Panc1 (cell line): ENCODE results near the gene GNAQ. TPM values are rescaled to one million over a fixed set of nuclear protein-coding genes. Genes with fewer than 3 reads are reported as not detected.

ENCODE experiments used
- ATAC-seq: fragments of 200-7000 bp; cut with Tn5 transposase; 2 replicates; pipeline ENCODE4 v1.9.1; 2020; ENCODE audit warnings: mild to moderate bottlenecking, moderate library complexity
- BruUV-seq: library from RNA; stranded (reverse); fragments of 400-500 nt; replicated peaks from 2 replicates; lab custom pipeline; 2021; lab: Mats Ljungman, UMichigan
- CTCF ChIA-PET: fragments of 300-600 bp; sonication (Branson Sonifier 250); formaldehyde crosslinking; loops from one replicate; lab custom pipeline; 2022; ENCODE audit warnings: antibody characterized with exemption; lab: Charles Lee
- POLR2A ChIA-PET: fragments of 300-600 bp; sonication (Branson Sonifier 250); formaldehyde crosslinking; loops from one replicate; lab custom pipeline; 2022; ENCODE audit warnings: antibody characterized with exemption; lab: Charles Lee
- DNase-seq: peaks from one replicate; pipeline ENCODE4 v3.0.0-alpha.2; 2010; ENCODE audit warnings: low read depth, low spot score
- H3K27ac ChIP-seq: 2 replicates; pipeline ENCODE4 v1.5.1; 2011; ENCODE audit warnings: mild to moderate bottlenecking, low read length, inconsistent platforms
- H3K27me3 ChIP-seq: fragments of 200-500 bp; sonication (Bioruptor generic); 2 replicates; pipeline ENCODE4 v1.6.0; 2014; ENCODE audit warnings: low read length, inconsistent platforms; ENCODE audit not compliant: control insufficient read depth, insufficient read depth
- H3K36me3 ChIP-seq: fragments of 200-500 bp; sonication (Bioruptor generic); 2 replicates; pipeline ENCODE4 v1.5.1; 2014; ENCODE audit warnings: inconsistent platforms, mild to moderate bottlenecking, low read length, moderate library complexity; ENCODE audit not compliant: control insufficient read depth, insufficient read depth
- H3K4me1 ChIP-seq: 2 replicates; pipeline ENCODE4 v1.5.1; 2011; ENCODE audit warnings: inconsistent platforms, mild to moderate bottlenecking, low read length, moderate library complexity; ENCODE audit not compliant: control insufficient read depth, insufficient read depth
- H3K4me3 ChIP-seq, 2 experiments: 2 replicates each; pipeline ENCODE4 v1.5.1; 2011 to 2012; ENCODE audit warnings: low read depth in 2 of 2, low read length in 2 of 2, mild to moderate bottlenecking in 2 of 2, inconsistent platforms in 1 of 2, moderate library complexity in 1 of 2
- H3K9me3 ChIP-seq: fragments of 200-500 bp; sonication (Bioruptor generic); 2 replicates; pipeline ENCODE4 v1.5.1; 2014; ENCODE audit warnings: low read depth, mild to moderate bottlenecking, inconsistent platforms, low read length, moderate library complexity; ENCODE audit not compliant: control insufficient read depth, insufficient read depth
- POLR2AphosphoS5 ChIP-seq: IDR thresholded peaks from 2 replicates; pipeline ENCODE4 v1.6.1; 2012; ENCODE audit warnings: mild to moderate bottlenecking, low read depth, low read length, moderate library complexity
- SIN3A ChIP-seq: IDR thresholded peaks from 2 replicates; pipeline ENCODE4 v1.6.1; 2012; ENCODE audit warnings: low read depth, mild to moderate bottlenecking, low read length, moderate library complexity, borderline replicate concordance; ENCODE audit not compliant: insufficient read depth
- TCF7L2 ChIP-seq: IDR thresholded peaks from 2 replicates; pipeline ENCODE4 v1.6.1; 2011; ENCODE audit warnings: mild to moderate bottlenecking, low read depth, low read length, inconsistent platforms
- in situ Hi-C: cut with HindIII; loops from 2 replicates; pipeline ENCODE4 v1.10.0; 2016; ENCODE audit warnings: low sequenced_read_pairs, low pct_unique_long_range_greater_than_20kb
- intact Hi-C: fragments of 100-400 bp; cut with micrococcal nuclease; formaldehyde crosslinking; loops from one replicate; pipeline ENCODE4 v1.10.0; 2022; ENCODE audit not compliant: unreplicated experiment
- total RNA-seq: library from RNA; stranded (reverse); gene quantifications from one replicate; pipeline ENCODE4 v1.2.1, GENCODE V29; 2021; ENCODE audit not compliant: unreplicated experiment
- TF ChIP-seq, protein P1 (sequence below): fragments of 450-650 bp; IDR thresholded peaks from 2 replicates; pipeline ENCODE4 v1.5.1; 2017; ENCODE audit warnings: mild to moderate bottlenecking
- TF ChIP-seq, protein P2 (sequence below), 2 experiments: IDR thresholded peaks; 2 replicates each; pipeline ENCODE4 v1.6.1; 2011 to 2012; ENCODE audit warnings: low read depth in 2 of 2, control low read depth in 1 of 2, low read length in 1 of 2, mild to moderate bottlenecking in 1 of 2, moderate library complexity in 1 of 2; ENCODE audit not compliant: insufficient read depth in 1 of 2

Gene GNAQ
- total RNA-seq, 1 experiment from 2014 or later = 34.5 TPM

DNA sequence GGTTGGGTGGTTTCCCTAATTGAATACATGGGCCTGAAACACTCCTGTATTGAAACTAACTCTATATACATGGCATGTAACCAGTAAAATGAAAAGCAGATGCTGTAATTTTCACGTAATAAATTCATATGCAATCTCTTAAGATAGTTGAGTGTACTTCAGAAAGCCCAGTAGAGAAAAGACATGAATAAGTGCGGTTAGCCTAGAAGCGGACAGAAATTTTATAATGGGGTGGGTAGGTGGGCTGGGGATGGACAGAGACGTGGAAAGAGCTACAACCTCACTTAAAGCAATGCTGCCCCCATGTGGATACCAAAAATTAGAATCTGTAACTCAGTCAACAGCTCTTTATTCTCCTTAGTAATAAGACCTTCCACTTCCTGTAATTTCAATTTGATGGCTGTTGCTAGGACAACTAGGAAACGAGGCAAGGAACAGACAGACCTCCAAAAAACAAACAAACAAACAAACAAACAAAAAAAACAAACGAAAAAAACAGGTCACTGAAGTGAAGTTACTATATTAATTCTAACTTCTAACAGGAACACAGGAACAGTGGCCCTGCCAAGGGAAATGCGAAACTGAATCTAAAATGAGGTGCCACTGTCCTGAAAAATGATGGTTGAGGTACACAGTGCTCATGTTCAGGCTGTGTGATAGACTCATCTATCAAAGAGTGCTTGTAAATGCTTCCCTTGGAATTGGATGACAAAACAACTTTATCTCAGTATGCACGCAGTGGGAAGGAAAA lies 280.1 kb downstream of the GNAQ start:
- ChIA-PET POLR2A (no interaction called here), CTCF (interaction anchor here (0.6 to 1.2 kb wide), 4 partner anchors 297 to 584 kb away, joined by 3 to 5 read pairs (median 3); no protein-coding TSS in a partner anchor)
- Histone ChIP-seq H3K27ac (no peak overlapping the region), H3K4me1 (no peaks in the 10 kb centered on the region), H3K9me3 (no peaks in the 10 kb centered on the region), H3K36me3 (no peaks in the 10 kb centered on the region), H3K4me3 (no peak overlapping the region), H3K27me3 (no peaks in the 10 kb centered on the region)
- in situ Hi-C loops = no loop called here
- intact Hi-C loops = loop anchor here (5.0 kb wide), 2 partner anchors 294 to 319 kb away; no protein-coding TSS in a partner anchor
- TF ChIP-seq SIN3A = no peak
- TF ChIP-seq TCF7L2 = no peak
- TF ChIP-seq POLR2AphosphoS5 = no peak
- TF ChIP-seq, protein P1, sequence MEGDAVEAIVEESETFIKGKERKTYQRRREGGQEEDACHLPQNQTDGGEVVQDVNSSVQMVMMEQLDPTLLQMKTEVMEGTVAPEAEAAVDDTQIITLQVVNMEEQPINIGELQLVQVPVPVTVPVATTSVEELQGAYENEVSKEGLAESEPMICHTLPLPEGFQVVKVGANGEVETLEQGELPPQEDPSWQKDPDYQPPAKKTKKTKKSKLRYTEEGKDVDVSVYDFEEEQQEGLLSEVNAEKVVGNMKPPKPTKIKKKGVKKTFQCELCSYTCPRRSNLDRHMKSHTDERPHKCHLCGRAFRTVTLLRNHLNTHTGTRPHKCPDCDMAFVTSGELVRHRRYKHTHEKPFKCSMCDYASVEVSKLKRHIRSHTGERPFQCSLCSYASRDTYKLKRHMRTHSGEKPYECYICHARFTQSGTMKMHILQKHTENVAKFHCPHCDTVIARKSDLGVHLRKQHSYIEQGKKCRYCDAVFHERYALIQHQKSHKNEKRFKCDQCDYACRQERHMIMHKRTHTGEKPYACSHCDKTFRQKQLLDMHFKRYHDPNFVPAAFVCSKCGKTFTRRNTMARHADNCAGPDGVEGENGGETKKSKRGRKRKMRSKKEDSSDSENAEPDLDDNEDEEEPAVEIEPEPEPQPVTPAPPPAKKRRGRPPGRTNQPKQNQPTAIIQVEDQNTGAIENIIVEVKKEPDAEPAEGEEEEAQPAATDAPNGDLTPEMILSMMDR = peak; percentile 61
- TF ChIP-seq, protein P2, sequence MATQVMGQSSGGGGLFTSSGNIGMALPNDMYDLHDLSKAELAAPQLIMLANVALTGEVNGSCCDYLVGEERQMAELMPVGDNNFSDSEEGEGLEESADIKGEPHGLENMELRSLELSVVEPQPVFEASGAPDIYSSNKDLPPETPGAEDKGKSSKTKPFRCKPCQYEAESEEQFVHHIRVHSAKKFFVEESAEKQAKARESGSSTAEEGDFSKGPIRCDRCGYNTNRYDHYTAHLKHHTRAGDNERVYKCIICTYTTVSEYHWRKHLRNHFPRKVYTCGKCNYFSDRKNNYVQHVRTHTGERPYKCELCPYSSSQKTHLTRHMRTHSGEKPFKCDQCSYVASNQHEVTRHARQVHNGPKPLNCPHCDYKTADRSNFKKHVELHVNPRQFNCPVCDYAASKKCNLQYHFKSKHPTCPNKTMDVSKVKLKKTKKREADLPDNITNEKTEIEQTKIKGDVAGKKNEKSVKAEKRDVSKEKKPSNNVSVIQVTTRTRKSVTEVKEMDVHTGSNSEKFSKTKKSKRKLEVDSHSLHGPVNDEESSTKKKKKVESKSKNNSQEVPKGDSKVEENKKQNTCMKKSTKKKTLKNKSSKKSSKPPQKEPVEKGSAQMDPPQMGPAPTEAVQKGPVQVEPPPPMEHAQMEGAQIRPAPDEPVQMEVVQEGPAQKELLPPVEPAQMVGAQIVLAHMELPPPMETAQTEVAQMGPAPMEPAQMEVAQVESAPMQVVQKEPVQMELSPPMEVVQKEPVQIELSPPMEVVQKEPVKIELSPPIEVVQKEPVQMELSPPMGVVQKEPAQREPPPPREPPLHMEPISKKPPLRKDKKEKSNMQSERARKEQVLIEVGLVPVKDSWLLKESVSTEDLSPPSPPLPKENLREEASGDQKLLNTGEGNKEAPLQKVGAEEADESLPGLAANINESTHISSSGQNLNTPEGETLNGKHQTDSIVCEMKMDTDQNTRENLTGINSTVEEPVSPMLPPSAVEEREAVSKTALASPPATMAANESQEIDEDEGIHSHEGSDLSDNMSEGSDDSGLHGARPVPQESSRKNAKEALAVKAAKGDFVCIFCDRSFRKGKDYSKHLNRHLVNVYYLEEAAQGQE (IDR thresholded peaks at IDR 0.05; ENCODE audit: insufficient read depth in 1 of 2, low read depth in 2 of 2, low read length in 1 of 2) = no peak
- no TSS peak for BruUV-seq
- peak; percentile 66; the same call in 1 of the 2 replicates for ATAC-seq
- no peak for DNase-seq

DNA sequence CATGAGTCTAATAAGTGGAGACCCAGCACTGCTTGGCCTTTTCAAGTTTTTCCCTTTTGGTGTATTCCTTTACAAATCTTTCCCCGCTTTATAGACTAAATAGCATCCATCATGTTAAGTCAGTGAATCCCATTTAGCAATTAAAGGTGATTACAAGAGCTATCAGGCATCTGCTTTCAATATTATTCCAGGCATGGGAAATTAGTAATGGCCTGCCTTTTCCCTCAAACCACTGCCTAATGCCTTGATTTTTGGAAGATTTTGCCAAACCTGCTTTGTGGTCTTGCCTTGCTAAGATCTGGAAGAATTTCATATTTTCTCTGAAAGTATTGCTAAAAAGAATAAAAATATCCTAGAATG lies 280.6 kb downstream of the GNAQ start:
- intact Hi-C loops (loop anchor here (5.0 kb wide), 2 partner anchors 294 to 319 kb away; no protein-coding TSS in a partner anchor), in situ Hi-C loops (no loop called here)
- H3K4me1 ChIP-seq = no peaks in the 10 kb centered on the region
- no TSS peak for BruUV-seq
- ATAC-seq (no peak), DNase-seq (no peak)
- no peaks in the 10 kb centered on the region for H3K9me3 ChIP-seq
- no peaks in the 10 kb centered on the region for H3K27me3 ChIP-seq
- H3K27ac ChIP-seq = no peak overlapping the region
- H3K36me3 ChIP-seq = no peaks in the 10 kb centered on the region
- TF ChIP-seq, protein P1 = no peak
- TF ChIP-seq SIN3A = no peak
- TF ChIP-seq POLR2AphosphoS5 = no peak
- TF ChIP-seq, protein P2 (IDR thresholded peaks at IDR 0.05; ENCODE audit: insufficient read depth in 1 of 2, low read depth in 2 of 2, low read length in 1 of 2) = no peak
- no peak for TF ChIP-seq TCF7L2
- CTCF ChIA-PET = interaction anchor here (0.6 to 1.2 kb wide), 4 partner anchors 296 to 583 kb away, joined by 3 to 5 read pairs (median 3); no protein-coding TSS in a partner anchor
- POLR2A ChIA-PET = no interaction called here
- no peak overlapping the region for H3K4me3 ChIP-seq
